ENCODE data around the gene PTPRM. TPM values are rescaled to one million over a fixed set of nuclear protein-coding genes. Genes with fewer than 3 reads are reported as not detected.
A peak's percentile ranks its signal among the peaks of the same experiment; 100 is the strongest.

Gene PTPRM
- total RNA-seq, 1 experiment from 2014 or later, result 100.0 TPM

GRCh38 chr18:7593218-7593819 is 26.2 kb downstream of the PTPRM start:
- no peaks in the 10 kb centered on the region for H3K27me3 ChIP-seq (replicated peaks; ENCODE audit: control insufficient read depth, insufficient read depth, low read length)
- TF ChIP-seq, protein P1, sequence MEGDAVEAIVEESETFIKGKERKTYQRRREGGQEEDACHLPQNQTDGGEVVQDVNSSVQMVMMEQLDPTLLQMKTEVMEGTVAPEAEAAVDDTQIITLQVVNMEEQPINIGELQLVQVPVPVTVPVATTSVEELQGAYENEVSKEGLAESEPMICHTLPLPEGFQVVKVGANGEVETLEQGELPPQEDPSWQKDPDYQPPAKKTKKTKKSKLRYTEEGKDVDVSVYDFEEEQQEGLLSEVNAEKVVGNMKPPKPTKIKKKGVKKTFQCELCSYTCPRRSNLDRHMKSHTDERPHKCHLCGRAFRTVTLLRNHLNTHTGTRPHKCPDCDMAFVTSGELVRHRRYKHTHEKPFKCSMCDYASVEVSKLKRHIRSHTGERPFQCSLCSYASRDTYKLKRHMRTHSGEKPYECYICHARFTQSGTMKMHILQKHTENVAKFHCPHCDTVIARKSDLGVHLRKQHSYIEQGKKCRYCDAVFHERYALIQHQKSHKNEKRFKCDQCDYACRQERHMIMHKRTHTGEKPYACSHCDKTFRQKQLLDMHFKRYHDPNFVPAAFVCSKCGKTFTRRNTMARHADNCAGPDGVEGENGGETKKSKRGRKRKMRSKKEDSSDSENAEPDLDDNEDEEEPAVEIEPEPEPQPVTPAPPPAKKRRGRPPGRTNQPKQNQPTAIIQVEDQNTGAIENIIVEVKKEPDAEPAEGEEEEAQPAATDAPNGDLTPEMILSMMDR (IDR thresholded peaks at IDR 0.05; ENCODE audit: insufficient read depth in 1 of 2, low read depth in 1 of 2, low read length in 1 of 2, severe bottlenecking in 1 of 2, unreplicated experiment in 1 of 2), result no peak
- H3K4me3 ChIP-seq (ENCODE audit: low read depth, low read length), result no peak overlapping the region
- H3K9me3 ChIP-seq, result no peaks in the 10 kb centered on the region
- no peaks in the 10 kb centered on the region for H3K36me3 ChIP-seq (ENCODE audit: control insufficient read depth, insufficient read depth, low read length)
- Mint-ChIP-seq H3K4me3 (ENCODE audit: unreplicated experiment) (no peak overlapping the region), H3K27ac (ENCODE audit: unreplicated experiment) (no peak overlapping the region), H3K9me3 (ENCODE audit: unreplicated experiment) (no peaks in the 10 kb centered on the region), H3K27me3 (ENCODE audit: insufficient read depth, unreplicated experiment) (no peaks in the 10 kb centered on the region), H3K4me1 (ENCODE audit: low read depth, unreplicated experiment) (peaks cover 17% of the 10 kb centered on the region), H3K36me3 (ENCODE audit: insufficient read depth, unreplicated experiment) (no peaks in the 10 kb centered on the region)
- DNase-seq, result no peak
- CTCF ChIA-PET, result interaction anchor here (0.9 kb wide), 1 partner anchor 9 kb away, joined by 3 read pairs; no protein-coding TSS in a partner anchor
- no peaks in the 10 kb centered on the region; the same call in none of the 2 replicates for H3K4me1 ChIP-seq
- BruUV-seq (replicated peaks), result no TSS peak
- POLR2A ChIA-PET, result no interaction called here
- intact Hi-C loops (cut with micrococcal nuclease; ENCODE audit: unreplicated experiment), result no loop called here

- Mint-ChIP-seq H3K27me3 (ENCODE audit: insufficient read depth, unreplicated experiment) (no peaks in the 10 kb centered on the region), H3K36me3 (ENCODE audit: insufficient read depth, unreplicated experiment) (peaks cover 7% of the 10 kb centered on the region), H3K4me3 (ENCODE audit: unreplicated experiment) (no peak overlapping the region), H3K9me3 (ENCODE audit: unreplicated experiment) (no peaks in the 10 kb centered on the region), H3K4me1 (ENCODE audit: low read depth, unreplicated experiment) (peaks cover 30% of the 10 kb centered on the region), H3K27ac (ENCODE audit: unreplicated experiment) (no peak overlapping the region)
- H3K36me3 ChIP-seq (ENCODE audit: control insufficient read depth, insufficient read depth, low read length), result no peaks in the 10 kb centered on the region
- DNase-seq, result peak in 1 of 2 experiments; percentile 15
- H3K27me3 ChIP-seq (replicated peaks; ENCODE audit: control insufficient read depth, insufficient read depth, low read length), result no peaks in the 10 kb centered on the region
- intact Hi-C loops (cut with micrococcal nuclease; ENCODE audit: unreplicated experiment), result no loop called here
- BruUV-seq (replicated peaks), result no TSS peak
- ChIA-PET POLR2A (no interaction called here), CTCF (interaction anchor here (0.5 kb wide), 1 partner anchor 315 kb away, joined by 3 read pairs; no protein-coding TSS in a partner anchor)
- TF ChIP-seq, protein P1 (IDR thresholded peaks at IDR 0.05; ENCODE audit: insufficient read depth in 1 of 2, low read depth in 1 of 2, low read length in 1 of 2, severe bottlenecking in 1 of 2, unreplicated experiment in 1 of 2), result no peak
- H3K4me3 ChIP-seq (ENCODE audit: low read depth, low read length), result no peak overlapping the region
- no peaks in the 10 kb centered on the region for H3K9me3 ChIP-seq
- H3K4me1 ChIP-seq, result no peaks in the 10 kb centered on the region; the same call in none of the 2 replicates
Measured at GRCh38 chr18:7596147-7596546, 29.0 kb downstream of the PTPRM start.

DNA sequence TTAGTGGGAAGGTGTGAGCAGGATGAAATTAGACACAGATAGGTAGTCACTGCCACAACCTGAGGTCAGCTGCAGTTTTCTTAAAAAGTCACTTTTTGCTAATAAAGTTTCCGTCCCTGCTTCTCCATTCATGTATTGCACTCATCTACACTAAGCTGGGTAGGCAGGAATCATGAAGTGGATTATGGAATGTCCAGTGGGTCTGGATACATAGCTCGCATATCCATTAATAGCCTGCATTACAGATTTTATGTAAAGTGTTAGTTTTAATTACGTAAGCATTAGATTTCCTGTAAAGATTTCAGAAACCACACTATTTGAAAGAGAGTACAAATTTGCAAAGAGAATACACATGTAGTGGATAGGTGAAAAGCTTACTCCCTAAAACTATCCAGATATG is 30.4 kb downstream of the PTPRM start:
- ChIA-PET POLR2A (no interaction called here), CTCF (no interaction called here)
- Histone ChIP-seq H3K9me3 (no peaks in the 10 kb centered on the region), H3K36me3 (ENCODE audit: control insufficient read depth, insufficient read depth, low read length) (no peaks in the 10 kb centered on the region), H3K4me3 (ENCODE audit: low read depth, low read length) (no peak overlapping the region), H3K27me3 (replicated peaks; ENCODE audit: control insufficient read depth, insufficient read depth, low read length) (no peaks in the 10 kb centered on the region), H3K4me1 (no peaks in the 10 kb centered on the region; the same call in 1 of the 2 replicates)
- H3K4me3 Mint-ChIP-seq (ENCODE audit: unreplicated experiment), result no peak overlapping the region
- no peak for DNase-seq
- intact Hi-C loops (cut with micrococcal nuclease; ENCODE audit: unreplicated experiment), result no loop called here
- H3K9me3 Mint-ChIP-seq (ENCODE audit: unreplicated experiment), result no peaks in the 10 kb centered on the region
- BruUV-seq (replicated peaks), result no TSS peak
- no peaks in the 10 kb centered on the region for H3K27me3 Mint-ChIP-seq (ENCODE audit: insufficient read depth, unreplicated experiment)
- no peak overlapping the region for H3K27ac Mint-ChIP-seq (ENCODE audit: unreplicated experiment)
- TF ChIP-seq, protein P1 (IDR thresholded peaks at IDR 0.05; ENCODE audit: insufficient read depth in 1 of 2, low read depth in 1 of 2, low read length in 1 of 2, severe bottlenecking in 1 of 2, unreplicated experiment in 1 of 2), result no peak
- H3K36me3 Mint-ChIP-seq (ENCODE audit: insufficient read depth, unreplicated experiment), result peaks cover 7% of the 10 kb centered on the region
- peaks cover 22% of the 10 kb centered on the region for H3K4me1 Mint-ChIP-seq (ENCODE audit: low read depth, unreplicated experiment)

All from Caco-2 (cell line).